ENCODE results near the gene HMBS.
A peak's percentile ranks its signal among the peaks of the same experiment; 100 is the strongest.

HMBS gene

DNA sequence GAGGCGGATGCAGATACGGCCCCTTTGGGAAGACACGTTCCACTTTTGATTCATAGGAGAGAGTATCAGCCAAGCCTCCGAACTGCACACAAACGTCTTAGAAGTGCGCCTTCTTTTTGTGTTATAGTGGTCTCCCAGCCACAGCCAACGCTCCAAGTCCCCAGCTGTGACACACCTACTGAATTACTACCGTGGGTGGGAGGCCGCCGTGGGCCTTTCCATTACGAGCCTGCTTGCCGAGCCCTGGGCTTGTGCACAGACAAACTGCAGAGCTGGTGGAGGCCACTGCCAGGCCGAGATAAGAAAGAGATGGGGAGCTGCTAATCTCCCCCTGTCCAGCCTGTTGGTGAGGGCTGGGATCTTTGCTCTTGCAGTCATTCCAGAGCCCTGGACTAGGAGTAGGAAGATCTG is 761 bp downstream of the HMBS start:
- peak overlapping the region; percentile 93 for H3K9ac ChIP-seq (ENCODE audit: low read length)
- TF ChIP-seq, protein P1, sequence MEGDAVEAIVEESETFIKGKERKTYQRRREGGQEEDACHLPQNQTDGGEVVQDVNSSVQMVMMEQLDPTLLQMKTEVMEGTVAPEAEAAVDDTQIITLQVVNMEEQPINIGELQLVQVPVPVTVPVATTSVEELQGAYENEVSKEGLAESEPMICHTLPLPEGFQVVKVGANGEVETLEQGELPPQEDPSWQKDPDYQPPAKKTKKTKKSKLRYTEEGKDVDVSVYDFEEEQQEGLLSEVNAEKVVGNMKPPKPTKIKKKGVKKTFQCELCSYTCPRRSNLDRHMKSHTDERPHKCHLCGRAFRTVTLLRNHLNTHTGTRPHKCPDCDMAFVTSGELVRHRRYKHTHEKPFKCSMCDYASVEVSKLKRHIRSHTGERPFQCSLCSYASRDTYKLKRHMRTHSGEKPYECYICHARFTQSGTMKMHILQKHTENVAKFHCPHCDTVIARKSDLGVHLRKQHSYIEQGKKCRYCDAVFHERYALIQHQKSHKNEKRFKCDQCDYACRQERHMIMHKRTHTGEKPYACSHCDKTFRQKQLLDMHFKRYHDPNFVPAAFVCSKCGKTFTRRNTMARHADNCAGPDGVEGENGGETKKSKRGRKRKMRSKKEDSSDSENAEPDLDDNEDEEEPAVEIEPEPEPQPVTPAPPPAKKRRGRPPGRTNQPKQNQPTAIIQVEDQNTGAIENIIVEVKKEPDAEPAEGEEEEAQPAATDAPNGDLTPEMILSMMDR (IDR thresholded peaks at IDR 0.05; ENCODE audit: low read length): no peak
- no peak for TF ChIP-seq EZH2 (IDR thresholded peaks at IDR 0.05; ENCODE audit: borderline replicate concordance, low read length)
- H3K9me3 ChIP-seq (ENCODE audit: low read length): no peaks in the 10 kb centered on the region
- H3F3A ChIP-seq (ENCODE audit: insufficient read depth, low read length): no peaks in the 10 kb centered on the region
- no peaks in the 10 kb centered on the region for H3K27me3 ChIP-seq (ENCODE audit: insufficient read depth, low read length)
- H4K20me1 ChIP-seq (ENCODE audit: insufficient read depth, low read length): no peaks in the 10 kb centered on the region
- H3K9me2 ChIP-seq (ENCODE audit: low read depth, low read length): no peaks in the 10 kb centered on the region
- H3K27ac ChIP-seq (ENCODE audit: low read depth, low read length, poor library complexity, severe bottlenecking): peak overlapping the region; percentile 79
- H3K4me1 ChIP-seq (ENCODE audit: insufficient read depth, low read length, severe bottlenecking): peaks cover 25% of the 10 kb centered on the region
- no peak overlapping the region for H2AFZ ChIP-seq (ENCODE audit: low read length)
- H3K79me2 ChIP-seq (ENCODE audit: insufficient read depth, low read length): peaks cover 9% of the 10 kb centered on the region; the same call in 1 of the 2 replicates
- H3K4me2 ChIP-seq (ENCODE audit: low read length): peak overlapping the region; percentile 78
- peak overlapping the region; percentile 93 for H3K4me3 ChIP-seq (ENCODE audit: low read depth, low read length, poor library complexity, severe bottlenecking)
- H3K36me3 ChIP-seq (ENCODE audit: insufficient read depth, low read length): peaks cover 19% of the 10 kb centered on the region; the same call in 1 of the 2 replicates

DNA sequence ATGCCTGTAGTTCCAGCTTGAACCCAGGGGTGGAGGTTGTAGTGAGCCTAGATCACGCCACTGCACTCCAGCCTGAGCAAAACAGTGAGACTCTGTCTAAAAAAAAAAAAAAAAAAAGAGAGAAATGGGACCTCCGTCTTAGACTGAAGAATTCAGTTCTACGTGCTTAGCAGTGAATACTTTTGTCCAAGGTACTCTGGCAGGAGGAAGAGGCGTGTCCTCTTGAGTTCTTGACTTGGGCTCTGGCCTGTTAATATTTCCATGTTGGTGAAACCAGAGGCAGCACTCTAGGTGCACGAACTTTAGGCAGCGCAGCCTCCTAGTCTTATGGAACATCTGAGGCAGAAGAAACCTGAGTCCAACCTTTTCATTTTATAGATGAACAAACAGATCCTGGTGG is 2.4 kb downstream of the HMBS start:
- Histone ChIP-seq H3K27me3 (ENCODE audit: insufficient read depth, low read length) (no peaks in the 10 kb centered on the region), H3K4me3 (ENCODE audit: low read depth, low read length, poor library complexity, severe bottlenecking) (no peak overlapping the region), H3K9me2 (ENCODE audit: low read depth, low read length) (no peaks in the 10 kb centered on the region), H4K20me1 (ENCODE audit: insufficient read depth, low read length) (no peaks in the 10 kb centered on the region), H3K36me3 (ENCODE audit: insufficient read depth, low read length) (peaks cover 16% of the 10 kb centered on the region; the same call in 1 of the 2 replicates), H3F3A (ENCODE audit: insufficient read depth, low read length) (peaks cover 3% of the 10 kb centered on the region; the same call in 1 of the 2 replicates), H2AFZ (ENCODE audit: low read length) (no peak overlapping the region), H3K9ac (ENCODE audit: low read length) (no peak overlapping the region; the same call in 1 of the 2 replicates), H3K9me3 (ENCODE audit: low read length) (no peaks in the 10 kb centered on the region), H3K4me2 (ENCODE audit: low read length) (peak overlapping the region; percentile 19; the same call in 1 of the 2 replicates), H3K27ac (ENCODE audit: low read depth, low read length, poor library complexity, severe bottlenecking) (peak overlapping the region; percentile 52), H3K4me1 (ENCODE audit: insufficient read depth, low read length, severe bottlenecking) (peaks cover 25% of the 10 kb centered on the region), H3K79me2 (ENCODE audit: insufficient read depth, low read length) (peaks cover 9% of the 10 kb centered on the region; the same call in 1 of the 2 replicates)
- TF ChIP-seq, protein P1 (IDR thresholded peaks at IDR 0.05; ENCODE audit: low read length): no peak
- TF ChIP-seq EZH2 (IDR thresholded peaks at IDR 0.05; ENCODE audit: borderline replicate concordance, low read length): no peak

DNA sequence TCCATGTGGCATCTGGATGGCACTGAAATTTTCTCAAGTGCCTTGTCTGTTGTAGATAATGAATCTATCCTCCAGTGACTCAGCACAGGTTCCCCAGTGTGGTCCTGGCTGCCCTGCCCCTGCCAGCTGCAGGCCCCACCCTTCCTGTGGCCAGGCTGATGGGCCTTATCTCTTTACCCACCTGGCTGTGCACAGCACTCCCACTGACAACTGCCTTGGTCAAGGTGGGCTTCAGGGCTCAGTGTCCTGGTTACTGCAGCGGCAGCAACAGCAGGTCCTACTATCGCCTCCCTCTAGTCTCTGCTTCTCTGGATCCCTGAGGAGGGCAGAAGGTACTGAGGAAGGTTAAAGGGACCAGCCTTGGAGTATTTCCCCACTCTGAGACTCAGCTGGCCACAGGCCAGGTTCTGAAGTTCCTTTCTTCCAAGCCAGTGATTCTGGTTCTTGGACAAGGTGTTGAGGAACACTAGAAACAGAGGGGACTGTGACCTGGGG is 3.1 kb downstream of the HMBS start:
- H3K4me1 ChIP-seq (ENCODE audit: insufficient read depth, low read length, severe bottlenecking): peaks cover 32% of the 10 kb centered on the region
- peaks cover 9% of the 10 kb centered on the region; the same call in 1 of the 2 replicates for H3K79me2 ChIP-seq (ENCODE audit: insufficient read depth, low read length)
- TF ChIP-seq, protein P1 (IDR thresholded peaks at IDR 0.05; ENCODE audit: low read length): no peak
- no peak for TF ChIP-seq EZH2 (IDR thresholded peaks at IDR 0.05; ENCODE audit: borderline replicate concordance, low read length)
- no peaks in the 10 kb centered on the region for H3K9me3 ChIP-seq (ENCODE audit: low read length)
- H3K36me3 ChIP-seq (ENCODE audit: insufficient read depth, low read length): peaks cover 20% of the 10 kb centered on the region
- no peaks in the 10 kb centered on the region for H4K20me1 ChIP-seq (ENCODE audit: insufficient read depth, low read length)
- no peaks in the 10 kb centered on the region for H3K9me2 ChIP-seq (ENCODE audit: low read depth, low read length)
- H2AFZ ChIP-seq (ENCODE audit: low read length): no peak overlapping the region
- peak overlapping the region; percentile 19; the same call in 1 of the 2 replicates for H3K4me2 ChIP-seq (ENCODE audit: low read length)
- H3K9ac ChIP-seq (ENCODE audit: low read length): no peak overlapping the region; the same call in 1 of the 2 replicates
- peak overlapping the region; percentile 52 for H3K27ac ChIP-seq (ENCODE audit: low read depth, low read length, poor library complexity, severe bottlenecking)
- H3K4me3 ChIP-seq (ENCODE audit: low read depth, low read length, poor library complexity, severe bottlenecking): no peak overlapping the region
- no peaks in the 10 kb centered on the region for H3K27me3 ChIP-seq (ENCODE audit: insufficient read depth, low read length)
- peaks cover 3% of the 10 kb centered on the region for H3F3A ChIP-seq (ENCODE audit: insufficient read depth, low read length)
